Stomach smooth muscle (tissue), 2 donors: ENCODE measurements around the gene PSMD5.

ENCODE experiments used
- H3K27ac ChIP-seq: one replicate; pipeline ENCODE4 v1.7.0; 2013; ENCODE audit warnings: mild to moderate bottlenecking, low read length, inconsistent platforms
- H3K27me3 ChIP-seq, 2 donors: one replicate each; pipeline ENCODE4 v1.7.0; 2013; ENCODE audit warnings: low read length in 2 of 2; ENCODE audit not compliant: insufficient read depth in 2 of 2, control insufficient read depth in 1 of 2
- H3K36me3 ChIP-seq, 2 donors: one replicate each; pipeline ENCODE4 v1.7.0; 2013; ENCODE audit warnings: low read length in 2 of 2; ENCODE audit not compliant: control insufficient read depth in 2 of 2, insufficient read depth in 2 of 2
- H3K4me1 ChIP-seq: one replicate; pipeline ENCODE4 v1.7.0; 2013; ENCODE audit warnings: low read length; ENCODE audit not compliant: control insufficient read depth, insufficient read depth
- H3K4me3 ChIP-seq, 2 donors: one replicate each; pipeline ENCODE4 v1.7.0; 2013; ENCODE audit warnings: low read length in 2 of 2
- H3K9ac ChIP-seq, 2 donors: one replicate each; pipeline ENCODE4 v1.7.0; 2013; ENCODE audit warnings: low read length in 2 of 2, mild to moderate bottlenecking in 1 of 2
- H3K9me3 ChIP-seq, 2 donors: one replicate each; pipeline ENCODE4 v1.7.0; 2013; ENCODE audit warnings: low read length in 2 of 2; ENCODE audit not compliant: control insufficient read depth in 2 of 2
- donor health status: healthy.
- donor health status: Pancreatic carcinoma.

Gene PSMD5

GRCh38 chr9:120842685-120843485 is at the start of gene PSMD5:
Gene PSMD5, minus strand, starts transcription at chr9:120842922. Its CDS starts 13 bp downstream, at chr9:120842909.
- peak within 1 kb of the TSS; percentile 95 for H3K27ac ChIP-seq
- peaks cover 14% of the 10 kb centered on the region for H3K4me1 ChIP-seq
- no peaks in the 10 kb centered on the region for H3K36me3 ChIP-seq
- peak within 1 kb of the TSS; percentile 91 to 93 for H3K4me3 ChIP-seq
- peaks cover 0 to 2% of the 10 kb centered on the region in 2 donors for H3K9me3 ChIP-seq
- H3K27me3 ChIP-seq: no peaks in the 10 kb centered on the region
- H3K9ac ChIP-seq: peak within 1 kb of the TSS; percentile 96 to 100

GRCh38 chr9:120891884-120892747 is 49.4 kb upstream of the PSMD5 start:
- Histone ChIP-seq H3K9ac (no peak overlapping the region), H3K4me1 (peaks cover 25% of the 10 kb centered on the region), H3K27ac (peak overlapping the region; percentile 24), H3K36me3 (no peaks in the 10 kb centered on the region), H3K27me3 (no peaks in the 10 kb centered on the region), H3K9me3 (no peaks in the 10 kb centered on the region), H3K4me3 (no peak overlapping the region)

DNA sequence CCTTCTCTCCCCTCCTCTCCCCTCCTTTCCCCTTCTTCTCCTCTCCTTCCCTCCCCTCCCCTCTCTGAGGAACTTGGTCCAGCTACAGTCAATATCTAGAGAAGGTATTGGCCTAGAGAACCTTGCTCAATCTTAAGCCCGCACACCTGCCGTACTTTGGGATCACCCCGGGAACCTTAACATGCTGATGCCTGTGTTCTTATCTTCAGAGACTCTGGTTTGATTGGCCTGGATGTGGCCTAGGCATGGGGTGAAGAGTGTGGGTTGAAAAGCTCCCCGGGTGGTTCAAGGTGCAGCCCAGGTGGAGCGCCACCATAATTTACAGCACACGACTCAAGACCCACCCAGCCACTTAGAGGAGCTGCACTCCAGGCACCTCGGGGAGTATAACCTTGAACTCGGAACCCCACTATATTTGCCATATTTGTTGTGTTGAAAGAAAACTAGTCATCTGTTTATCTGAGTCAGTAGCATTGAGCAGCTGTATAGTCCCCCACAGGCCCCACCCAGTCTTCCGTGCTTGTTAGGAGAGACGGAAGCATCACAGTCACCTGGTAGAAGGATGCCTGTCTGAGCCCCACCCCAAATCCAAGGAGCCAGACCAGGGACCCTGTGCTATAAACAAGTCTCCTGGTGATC is 48.6 kb upstream of the PSMD5 start:
- Histone ChIP-seq H3K9me3 (no peaks in the 10 kb centered on the region), H3K36me3 (no peaks in the 10 kb centered on the region), H3K9ac (no peak overlapping the region), H3K4me1 (peaks cover 20% of the 10 kb centered on the region), H3K27me3 (no peaks in the 10 kb centered on the region), H3K4me3 (no peak overlapping the region), H3K27ac (peak overlapping the region; percentile 67)

- Histone ChIP-seq H3K4me3 (no peak overlapping the region), H3K27me3 (no peaks in the 10 kb centered on the region), H3K9ac (no peak overlapping the region), H3K4me1 (peaks cover 20% of the 10 kb centered on the region), H3K9me3 (no peaks in the 10 kb centered on the region), H3K36me3 (no peaks in the 10 kb centered on the region), H3K27ac (peak overlapping the region; percentile 67)
These were observed 47.9 kb upstream of the PSMD5 start for GRCh38 chr9:120890320-120891244.

- H3K4me3 ChIP-seq: no peak overlapping the region
- H3K27ac ChIP-seq: no peak overlapping the region
- no peaks in the 10 kb centered on the region for H3K36me3 ChIP-seq
- H3K4me1 ChIP-seq: peaks cover 17% of the 10 kb centered on the region
- H3K27me3 ChIP-seq: no peaks in the 10 kb centered on the region
- no peak overlapping the region for H3K9ac ChIP-seq
- H3K9me3 ChIP-seq: no peaks in the 10 kb centered on the region
These were observed 47.0 kb upstream of the PSMD5 start for GRCh38 chr9:120889606-120890271.

DNA sequence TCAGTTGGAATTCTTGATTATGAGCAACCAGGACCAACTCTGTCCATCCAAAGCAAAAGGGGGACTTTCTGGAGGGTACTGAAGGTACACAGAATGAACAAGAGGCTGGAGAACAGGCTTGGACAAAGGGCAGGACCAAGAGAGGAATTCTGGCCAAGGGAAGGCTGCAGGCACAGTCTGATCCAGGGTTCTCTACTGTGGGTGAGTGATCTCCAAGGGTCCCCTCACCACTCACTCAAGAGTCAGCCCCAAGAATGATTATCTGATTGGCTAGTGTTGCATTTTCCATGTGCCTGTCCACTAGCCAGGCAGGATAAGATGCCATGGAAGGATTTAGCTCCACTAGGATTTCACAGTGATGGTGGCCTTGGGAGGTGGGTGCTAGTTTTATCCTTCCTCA is 45.9 kb upstream of the PSMD5 start:
- Histone ChIP-seq H3K4me3 (no peak overlapping the region), H3K9ac (no peak overlapping the region), H3K9me3 (no peaks in the 10 kb centered on the region), H3K36me3 (no peaks in the 10 kb centered on the region), H3K27ac (no peak overlapping the region), H3K4me1 (peaks cover 9% of the 10 kb centered on the region), H3K27me3 (no peaks in the 10 kb centered on the region)

DNA sequence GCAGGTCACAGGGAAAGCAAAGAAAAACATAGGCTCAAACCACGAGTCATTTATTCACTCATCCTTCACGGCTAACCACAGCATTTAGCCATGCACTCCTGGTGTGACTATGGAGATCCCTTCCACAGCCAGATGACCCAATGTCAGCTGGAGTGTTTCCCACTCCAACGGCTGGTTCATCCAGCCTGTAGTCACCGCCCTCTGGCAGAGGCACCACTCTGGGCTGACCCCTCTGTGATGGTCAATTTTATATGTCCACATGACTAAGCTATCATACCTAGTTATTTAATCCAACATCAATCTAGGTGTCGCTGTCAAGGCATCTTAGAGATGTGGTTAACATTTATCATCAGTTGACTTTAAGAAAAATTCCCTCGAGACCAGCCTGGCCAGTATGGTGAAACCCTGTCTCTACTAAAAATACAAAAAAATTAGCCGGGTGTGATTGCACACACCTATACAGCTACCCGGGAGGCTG is 43.8 kb upstream of the PSMD5 start:
- Histone ChIP-seq H3K36me3 (no peaks in the 10 kb centered on the region), H3K27ac (no peak overlapping the region), H3K9ac (peak overlapping the region in 1 of 2 donors; percentile 13), H3K4me1 (peaks cover 9% of the 10 kb centered on the region), H3K9me3 (no peaks in the 10 kb centered on the region), H3K4me3 (no peak overlapping the region), H3K27me3 (no peaks in the 10 kb centered on the region)

DNA sequence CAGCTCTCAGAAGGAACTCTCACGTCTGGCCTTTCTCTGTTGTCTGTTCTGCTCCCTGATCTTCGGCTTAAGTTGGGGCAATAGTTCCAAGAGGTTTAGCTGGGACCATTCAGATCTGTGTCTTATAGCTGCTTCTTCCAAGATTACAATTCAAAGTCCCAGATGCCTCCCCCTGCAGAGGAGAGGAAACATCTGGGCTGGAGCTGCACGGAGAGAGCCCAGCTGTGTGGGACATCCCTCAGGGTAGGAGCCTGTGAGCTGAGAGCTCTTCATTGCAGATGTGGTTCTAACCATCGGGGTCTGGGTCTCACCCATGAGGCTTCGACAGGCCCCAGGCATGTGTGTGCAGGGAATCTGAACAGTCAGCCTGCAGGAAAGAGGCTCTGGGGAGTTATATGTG is 43.2 kb upstream of the PSMD5 start:
- no peak overlapping the region for H3K27ac ChIP-seq
- H3K9ac ChIP-seq: no peak overlapping the region
- H3K27me3 ChIP-seq: no peaks in the 10 kb centered on the region
- no peaks in the 10 kb centered on the region for H3K36me3 ChIP-seq
- H3K9me3 ChIP-seq: no peaks in the 10 kb centered on the region
- peaks cover 6% of the 10 kb centered on the region for H3K4me1 ChIP-seq
- no peak overlapping the region for H3K4me3 ChIP-seq

- H3K9ac ChIP-seq: no peak overlapping the region
- no peak overlapping the region for H3K27ac ChIP-seq
- no peaks in the 10 kb centered on the region for H3K27me3 ChIP-seq
- no peaks in the 10 kb centered on the region for H3K9me3 ChIP-seq
- no peak overlapping the region for H3K4me3 ChIP-seq
- no peaks in the 10 kb centered on the region for H3K36me3 ChIP-seq
- peaks cover 3% of the 10 kb centered on the region for H3K4me1 ChIP-seq
These were observed 42.7 kb upstream of the PSMD5 start for GRCh38 chr9:120885457-120885856.
